H1 (cell line): Measurements from ENCODE around the gene CTDP1. TPM values are rescaled to one million over a fixed set of nuclear protein-coding genes. Genes with fewer than 3 reads are reported as not detected.

Experiments
- CTCF ChIA-PET: fragments of 300-600 bp; sonication (Branson Sonifier 250); formaldehyde crosslinking; loops from one replicate; lab custom pipeline; 2021; ENCODE audit not compliant: partially characterized antibody; lab: Charles Lee
- POLR2A ChIA-PET: fragments of 300-600 bp; sonication (Branson Sonifier 250); formaldehyde crosslinking; loops from one replicate; lab custom pipeline; 2021; ENCODE audit warnings: inconsistent platforms; ENCODE audit not compliant: partially characterized antibody; lab: Charles Lee
- DNase-seq, 2 experiments: peaks; one replicate each; pipeline versions ENCODE4 v3.0.0 to v3.0.0-alpha.2; 2010 to 2022; ENCODE audit warnings: low spot score in 2 of 2, low read depth in 1 of 2, mixed read lengths in 1 of 2
- FAIRE-seq: peaks from 2 replicates; lab custom pipeline; 2011; peaks lifted over from hg19 to GRCh38; lab: Jason Lieb, UNC
- H2AFZ ChIP-seq: 2 replicates; pipeline ENCODE4 v1.8.1; 2012; ENCODE audit warnings: low read length, inconsistent platforms
- H2AK5ac ChIP-seq: 2 replicates; pipeline ENCODE4 v1.6.1; 2013; ENCODE audit warnings: low read depth, low read length
- H2BK120ac ChIP-seq: replicated peaks from 2 replicates; pipeline ENCODE3; 2013; ENCODE audit warnings: low read depth, low read length, inconsistent platforms
- H2BK12ac ChIP-seq: 2 replicates; pipeline ENCODE4 v1.6.1; 2013; ENCODE audit warnings: low read depth, low read length
- H2BK15ac ChIP-seq: 2 replicates; pipeline ENCODE4 v1.6.1; 2013; ENCODE audit warnings: low read length
- H2BK20ac ChIP-seq: 2 replicates; pipeline ENCODE4 v1.6.1; 2013; ENCODE audit warnings: low read length
- H2BK5ac ChIP-seq: 2 replicates; pipeline ENCODE4 v1.6.1; 2013; ENCODE audit warnings: low read depth, low read length
- H3K14ac ChIP-seq: 2 replicates; pipeline ENCODE4 v1.6.1; 2013; ENCODE audit warnings: inconsistent platforms; ENCODE audit not compliant: insufficient read length
- H3K18ac ChIP-seq: 2 replicates; pipeline ENCODE4 v1.6.1; 2013; ENCODE audit warnings: low read length; ENCODE audit errors: extremely low read depth
- H3K23ac ChIP-seq: 2 replicates; pipeline ENCODE4 v1.6.1; 2013; ENCODE audit warnings: inconsistent platforms; ENCODE audit not compliant: insufficient read length
- H3K23me2 ChIP-seq: 2 replicates; pipeline ENCODE4 v1.6.1; 2013; ENCODE audit warnings: low read depth, low read length
- H3K27ac ChIP-seq: 2 replicates; pipeline ENCODE4 v1.6.1; 2011; ENCODE audit warnings: low read depth, low read length, inconsistent platforms
- H3K27me3 ChIP-seq, 4 experiments: replicated peaks in 1 of 4; 1 replicate in 1 of 4; 2 replicates in 3 of 4; pipeline versions ENCODE4 v1.6.1 to v1.8.1; 2011 to 2013; ENCODE audit warnings: low read length in 3 of 4, mild to moderate bottlenecking in 3 of 4, inconsistent platforms in 2 of 4, mixed read lengths in 2 of 4, moderate library complexity in 1 of 4; ENCODE audit not compliant: control insufficient read depth in 3 of 4, insufficient read depth in 3 of 4; ENCODE audit errors: extremely low read depth in 1 of 4
- H3K36me3 ChIP-seq, 4 experiments: 2 replicates each; pipeline versions ENCODE4 v1.6.1 to v1.8.1; 2011 to 2013; ENCODE audit warnings: mild to moderate bottlenecking in 4 of 4, low read length in 3 of 4, moderate library complexity in 2 of 4, control low read depth in 1 of 4, inconsistent platforms in 1 of 4; ENCODE audit not compliant: insufficient read depth in 4 of 4, control insufficient read depth in 2 of 4
- H3K4ac ChIP-seq: replicated peaks from 2 replicates; pipeline ENCODE3; 2013; ENCODE audit warnings: low read length, low read depth, mixed read lengths, inconsistent platforms; ENCODE audit not compliant: insufficient read length
- H3K4me1 ChIP-seq, 4 experiments: replicated peaks in 1 of 4; 1 replicate in 1 of 4; 2 replicates in 3 of 4; pipeline versions ENCODE4 v1.6.1 to v1.8.1; 2011 to 2013; ENCODE audit warnings: low read length in 3 of 4, inconsistent platforms in 2 of 4, mixed read lengths in 1 of 4; ENCODE audit not compliant: insufficient read depth in 4 of 4, control insufficient read depth in 3 of 4
- H3K4me2 ChIP-seq, 2 experiments: 2 replicates each; pipeline versions ENCODE4 v1.6.1 to v1.8.1; 2011 to 2013; ENCODE audit warnings: low read depth in 2 of 2, low read length in 2 of 2, control low read depth in 1 of 2, inconsistent platforms in 1 of 2, mild to moderate bottlenecking in 1 of 2; ENCODE audit not compliant: insufficient read depth in 1 of 2
- H3K4me3 ChIP-seq, 4 experiments: fragments of 200-600, 300-600 bp in 1 of 4; sonication (generic), shearing (Covaris generic), sonication (Bioruptor Twin) in 1 of 4; 2 replicates each; pipeline versions ENCODE4 v1.5.1 to v1.8.1; 2011 to 2016; ENCODE audit warnings: low read length in 4 of 4, low read depth in 3 of 4, control low read depth in 2 of 4, inconsistent platforms in 2 of 4, mild to moderate bottlenecking in 2 of 4, mixed read lengths in 1 of 4, moderate library complexity in 1 of 4; ENCODE audit not compliant: insufficient read depth in 2 of 4; ENCODE audit errors: extremely low read depth in 1 of 4
- H3K56ac ChIP-seq: replicated peaks from 2 replicates; pipeline ENCODE3; 2013; ENCODE audit warnings: low read depth, mild to moderate bottlenecking, mixed read lengths, low read length, inconsistent platforms; ENCODE audit not compliant: insufficient read length
- H3K79me1 ChIP-seq: 2 replicates; pipeline ENCODE4 v1.6.1; 2013; ENCODE audit warnings: low read depth, low read length, control low read depth
- H3K79me2 ChIP-seq, 2 experiments: 2 replicates each; pipeline versions ENCODE4 v1.6.1 to v1.8.1; 2012 to 2013; ENCODE audit warnings: low read length in 2 of 2, mild to moderate bottlenecking in 2 of 2, inconsistent platforms in 1 of 2; ENCODE audit not compliant: insufficient read depth in 2 of 2, control insufficient read depth in 1 of 2
- H3K9ac ChIP-seq, 4 experiments: replicated peaks in 1 of 4; 1 replicate in 1 of 4; 2 replicates in 3 of 4; pipeline versions ENCODE4 v1.6.1 to v1.8.1; 2011 to 2013; ENCODE audit warnings: low read depth in 3 of 4, low read length in 3 of 4, control low read depth in 2 of 4, mild to moderate bottlenecking in 2 of 4, moderate library complexity in 2 of 4, inconsistent platforms in 1 of 4; ENCODE audit errors: extremely low read depth in 1 of 4
- H3K9me3 ChIP-seq, 2 experiments: 2 replicates each; pipeline versions ENCODE4 v1.6.1 to v1.8.1; 2012 to 2013; ENCODE audit warnings: mild to moderate bottlenecking in 2 of 2, moderate library complexity in 2 of 2, control low read depth in 1 of 2, inconsistent platforms in 1 of 2, low read depth in 1 of 2, low read length in 1 of 2, mixed read lengths in 1 of 2; ENCODE audit not compliant: insufficient read depth in 2 of 2
- H4K20me1 ChIP-seq, 2 experiments: replicated peaks in 1 of 2; 2 replicates each; pipeline versions ENCODE3 to v1.8.1; 2011 to 2013; ENCODE audit warnings: inconsistent platforms in 2 of 2, low read length in 2 of 2, mild to moderate bottlenecking in 1 of 2; ENCODE audit not compliant: insufficient read depth in 2 of 2, control insufficient read depth in 1 of 2
- H4K5ac ChIP-seq: 2 replicates; pipeline ENCODE4 v1.6.1; 2013; ENCODE audit warnings: low read length, low read depth, mixed read lengths, inconsistent platforms; ENCODE audit not compliant: insufficient read length
- H4K8ac ChIP-seq: 2 replicates; pipeline ENCODE4 v1.8.0; 2013; ENCODE audit warnings: mild to moderate bottlenecking, moderate library complexity, low read length, inconsistent platforms; ENCODE audit not compliant: insufficient read depth; ENCODE audit errors: extremely low read depth
- H4K91ac ChIP-seq: replicated peaks from 2 replicates; pipeline ENCODE3; 2013; ENCODE audit warnings: low read length, mixed read lengths, inconsistent platforms; ENCODE audit not compliant: insufficient read length
- CREB1 ChIP-seq: IDR thresholded peaks from 2 replicates; pipeline ENCODE4 v1.6.1; 2012; ENCODE audit warnings: inconsistent platforms
- WGBS, 2 experiments: shearing (Covaris generic) in 1 of 2; methylation state at CpG; one replicate each; pipeline versions ENCODE4 v1.1.6 to v1.1.7; 2013 to 2015; ENCODE audit warnings: low lambda C conversion rate in 2 of 2, mixed read lengths in 2 of 2, inconsistent platforms in 1 of 2, low coverage in 1 of 2, missing lambda C conversion rate in 1 of 2; ENCODE audit not compliant: insufficient replicate concordance in 2 of 2, insufficient coverage in 1 of 2, insufficient read length in 1 of 2; ENCODE audit errors: extremely low coverage in 1 of 2, missing lambda C conversion rate in 1 of 2; 5-methylcytosine and 5-hydroxymethylcytosine counted together
- polyA plus RNA-seq, 7 experiments: library from polyadenylated mRNA; depleted of rRNA in 3 of 7; stranded (reverse) in 5 of 7; unstranded in 2 of 7; fragments of >200 nt in 5 of 7; fragments of 200-250 nt in 2 of 7; gene quantifications; 1 replicate in 5 of 7; 2 replicates in 1 of 7; 4 replicates in 1 of 7; pipeline versions ENCODE4 v1.2.1 to v1.2.3, GENCODE V29; 2011 to 2013; ENCODE audit warnings: missing spikeins in 2 of 7, mixed read lengths in 2 of 7
- total RNA-seq: library from RNA; stranded (reverse); fragmentation: NEBNext Ultra II Directional; extraction: Animal tissue kit (Norgen Biotek cat#: 25700); gene quantifications from 2 replicates; pipeline ENCODE4 v1.2.1, GENCODE V29; 2021

CTDP1 gene
- total and polyA plus RNA-seq, 2 of the 8 experiments (the other 6 are each of a cell fraction or from before 2014, with no cell fraction given) = 16.6 to 37.0 TPM

GRCh38 chr18:79677221-79677620, 2.4 kb upstream of the CTDP1 start:
- peaks cover 6 to 14% (median 9%) of the 10 kb centered on the region in 4 experiments; a peak in 6 of 7 replicates for H3K4me1 ChIP-seq
- CTCF ChIA-PET = no interaction called here
- H2BK15ac ChIP-seq = no peak overlapping the region
- no peak overlapping the region for H3K18ac ChIP-seq
- no peak overlapping the region for H3K4me3 ChIP-seq
- H4K5ac ChIP-seq = no peak overlapping the region
- no peak overlapping the region for H3K23ac ChIP-seq
- H3K79me2 ChIP-seq = peaks cover 19 to 32% of the 10 kb centered on the region in 2 experiments
- no peak overlapping the region for H2AFZ ChIP-seq
- no peaks in the 10 kb centered on the region for H3K27me3 ChIP-seq
- H3K23me2 ChIP-seq = peaks cover 6% of the 10 kb centered on the region; the same call in 1 of the 2 replicates
- H2BK5ac ChIP-seq = no peak overlapping the region
- no peak overlapping the region for H3K56ac ChIP-seq
- no peaks in the 10 kb centered on the region for H3K9me3 ChIP-seq
- H4K91ac ChIP-seq = no peak overlapping the region
- POLR2A ChIA-PET = interaction anchor here (1.5 kb wide), 1 partner anchor 7 kb away, joined by 4 read pairs; no protein-coding TSS in a partner anchor
- no peak overlapping the region for H2BK12ac ChIP-seq
- no peak overlapping the region for H3K9ac ChIP-seq
- peaks cover 14% of the 10 kb centered on the region for H3K79me1 ChIP-seq
- H2AK5ac ChIP-seq = no peak overlapping the region
- no peak overlapping the region for H3K14ac ChIP-seq
- 93% methylated on average over 6 of the region's 6 CpGs; no CpG with 5 or more reads in 1 of the 2 experiments for WGBS, 2 experiments
- H2BK20ac ChIP-seq = no peak overlapping the region
- peak overlapping the region in 1 of 2 experiments; percentile 71; a peak in 1 of 4 replicates for H3K4me2 ChIP-seq
- peaks cover 9 to 17% of the 10 kb centered on the region in 2 experiments for H4K20me1 ChIP-seq
- no peak overlapping the region for H4K8ac ChIP-seq
- H3K36me3 ChIP-seq = peaks cover 0 to 11% (median under 1%) of the 10 kb centered on the region in 4 experiments; a peak in 3 of 8 replicates
- no peak overlapping the region for H3K4ac ChIP-seq
- DNase-seq = no peak
- FAIRE-seq = no peak
- no peak overlapping the region for H2BK120ac ChIP-seq
- no peak overlapping the region for H3K27ac ChIP-seq
- TF ChIP-seq CREB1 = no peak
